HL-60 (cell line): Measurements from ENCODE around the gene MDGA2.

ENCODE experiments used
- GABPA ChIP-seq: IDR thresholded peaks from 2 replicates; pipeline ENCODE4 v1.6.1; 2012; ENCODE audit warnings: low read depth
- POLR2AphosphoS5 ChIP-seq: IDR thresholded peaks from 2 replicates; pipeline ENCODE4 v1.6.1; 2012; ENCODE audit warnings: low read depth
- TF ChIP-seq, protein P1 (sequence below): IDR thresholded peaks from one replicate; pipeline ENCODE4 v1.5.1; 2011; ENCODE audit warnings: low read length, control low read depth, inconsistent platforms; ENCODE audit not compliant: insufficient read depth
- TF ChIP-seq, protein P2 (sequence below): IDR thresholded peaks from 2 replicates; pipeline ENCODE4 v1.6.1; 2012; ENCODE audit warnings: low read depth; ENCODE audit not compliant: insufficient replicate concordance

DNA sequence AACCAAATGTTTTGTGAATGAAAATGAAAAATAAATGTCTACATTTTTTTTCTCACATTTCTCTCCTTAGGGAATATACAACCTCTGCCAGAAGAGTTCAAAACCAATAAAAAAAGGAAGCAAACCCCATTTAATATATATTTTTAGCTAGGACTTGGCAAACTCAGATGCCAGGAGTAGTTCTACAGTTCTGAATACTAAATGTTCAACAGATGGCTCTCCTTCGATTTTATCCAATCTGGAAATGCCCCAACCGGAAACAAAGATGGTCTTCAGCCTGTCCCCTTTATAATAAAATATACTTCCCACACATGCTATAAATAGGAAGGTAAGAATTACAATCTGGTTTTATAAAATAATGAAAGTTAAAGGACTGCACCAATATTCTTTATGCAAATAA is 330.4 kb downstream of the MDGA2 start:
- TF ChIP-seq POLR2AphosphoS5 (no peak), GABPA (no peak)
- TF ChIP-seq, protein P1, sequence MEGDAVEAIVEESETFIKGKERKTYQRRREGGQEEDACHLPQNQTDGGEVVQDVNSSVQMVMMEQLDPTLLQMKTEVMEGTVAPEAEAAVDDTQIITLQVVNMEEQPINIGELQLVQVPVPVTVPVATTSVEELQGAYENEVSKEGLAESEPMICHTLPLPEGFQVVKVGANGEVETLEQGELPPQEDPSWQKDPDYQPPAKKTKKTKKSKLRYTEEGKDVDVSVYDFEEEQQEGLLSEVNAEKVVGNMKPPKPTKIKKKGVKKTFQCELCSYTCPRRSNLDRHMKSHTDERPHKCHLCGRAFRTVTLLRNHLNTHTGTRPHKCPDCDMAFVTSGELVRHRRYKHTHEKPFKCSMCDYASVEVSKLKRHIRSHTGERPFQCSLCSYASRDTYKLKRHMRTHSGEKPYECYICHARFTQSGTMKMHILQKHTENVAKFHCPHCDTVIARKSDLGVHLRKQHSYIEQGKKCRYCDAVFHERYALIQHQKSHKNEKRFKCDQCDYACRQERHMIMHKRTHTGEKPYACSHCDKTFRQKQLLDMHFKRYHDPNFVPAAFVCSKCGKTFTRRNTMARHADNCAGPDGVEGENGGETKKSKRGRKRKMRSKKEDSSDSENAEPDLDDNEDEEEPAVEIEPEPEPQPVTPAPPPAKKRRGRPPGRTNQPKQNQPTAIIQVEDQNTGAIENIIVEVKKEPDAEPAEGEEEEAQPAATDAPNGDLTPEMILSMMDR = no peak
- TF ChIP-seq, protein P2, sequence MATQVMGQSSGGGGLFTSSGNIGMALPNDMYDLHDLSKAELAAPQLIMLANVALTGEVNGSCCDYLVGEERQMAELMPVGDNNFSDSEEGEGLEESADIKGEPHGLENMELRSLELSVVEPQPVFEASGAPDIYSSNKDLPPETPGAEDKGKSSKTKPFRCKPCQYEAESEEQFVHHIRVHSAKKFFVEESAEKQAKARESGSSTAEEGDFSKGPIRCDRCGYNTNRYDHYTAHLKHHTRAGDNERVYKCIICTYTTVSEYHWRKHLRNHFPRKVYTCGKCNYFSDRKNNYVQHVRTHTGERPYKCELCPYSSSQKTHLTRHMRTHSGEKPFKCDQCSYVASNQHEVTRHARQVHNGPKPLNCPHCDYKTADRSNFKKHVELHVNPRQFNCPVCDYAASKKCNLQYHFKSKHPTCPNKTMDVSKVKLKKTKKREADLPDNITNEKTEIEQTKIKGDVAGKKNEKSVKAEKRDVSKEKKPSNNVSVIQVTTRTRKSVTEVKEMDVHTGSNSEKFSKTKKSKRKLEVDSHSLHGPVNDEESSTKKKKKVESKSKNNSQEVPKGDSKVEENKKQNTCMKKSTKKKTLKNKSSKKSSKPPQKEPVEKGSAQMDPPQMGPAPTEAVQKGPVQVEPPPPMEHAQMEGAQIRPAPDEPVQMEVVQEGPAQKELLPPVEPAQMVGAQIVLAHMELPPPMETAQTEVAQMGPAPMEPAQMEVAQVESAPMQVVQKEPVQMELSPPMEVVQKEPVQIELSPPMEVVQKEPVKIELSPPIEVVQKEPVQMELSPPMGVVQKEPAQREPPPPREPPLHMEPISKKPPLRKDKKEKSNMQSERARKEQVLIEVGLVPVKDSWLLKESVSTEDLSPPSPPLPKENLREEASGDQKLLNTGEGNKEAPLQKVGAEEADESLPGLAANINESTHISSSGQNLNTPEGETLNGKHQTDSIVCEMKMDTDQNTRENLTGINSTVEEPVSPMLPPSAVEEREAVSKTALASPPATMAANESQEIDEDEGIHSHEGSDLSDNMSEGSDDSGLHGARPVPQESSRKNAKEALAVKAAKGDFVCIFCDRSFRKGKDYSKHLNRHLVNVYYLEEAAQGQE = no peak
